ENCODE results near the gene SAMD4A.

SAMD4A gene

GRCh38 chr14:54838931-54839512, 272.1 kb downstream of the SAMD4A start:
- DNase-seq (ENCODE audit: low read depth in 1 of 2, low spot score in 1 of 2), result no peak
- TF ChIP-seq REST (IDR thresholded peaks at IDR 0.05; ENCODE audit: insufficient replicate concordance, low read depth) (no peak), SPI1 (IDR thresholded peaks at IDR 0.05; ENCODE audit: borderline replicate concordance, low read depth) (no peak), POLR2AphosphoS5 (IDR thresholded peaks at IDR 0.05; ENCODE audit: low read depth) (no peak), GABPA (IDR thresholded peaks at IDR 0.05; ENCODE audit: low read depth) (no peak), CTCF (IDR thresholded peaks at IDR 0.05; ENCODE audit: insufficient read depth, low read length) (no peak)
- Histone ChIP-seq H3K4me3 (replicated peaks; ENCODE audit: insufficient read depth, low read length) (no peak overlapping the region), H3K27me3 (ENCODE audit: insufficient read depth, poor library complexity, severe bottlenecking) (peaks cover 3% of the 10 kb centered on the region), H3K27ac (replicated peaks) (no peak overlapping the region)

- peaks cover 3% of the 10 kb centered on the region for H3K27me3 ChIP-seq (ENCODE audit: insufficient read depth, poor library complexity, severe bottlenecking)
- H3K27ac ChIP-seq (replicated peaks), result no peak overlapping the region
- no peak for DNase-seq (ENCODE audit: low read depth in 1 of 2, low spot score in 1 of 2)
- H3K4me3 ChIP-seq (replicated peaks; ENCODE audit: insufficient read depth, low read length), result no peak overlapping the region
- TF ChIP-seq REST (IDR thresholded peaks at IDR 0.05; ENCODE audit: insufficient replicate concordance, low read depth) (no peak), CTCF (IDR thresholded peaks at IDR 0.05; ENCODE audit: insufficient read depth, low read length) (no peak), SPI1 (IDR thresholded peaks at IDR 0.05; ENCODE audit: borderline replicate concordance, low read depth) (no peak), POLR2AphosphoS5 (IDR thresholded peaks at IDR 0.05; ENCODE audit: low read depth) (no peak), GABPA (IDR thresholded peaks at IDR 0.05; ENCODE audit: low read depth) (no peak)
These were observed 272.8 kb downstream of the SAMD4A start for GRCh38 chr14:54839701-54840119.

- peaks cover 3% of the 10 kb centered on the region for H3K27me3 ChIP-seq (ENCODE audit: insufficient read depth, poor library complexity, severe bottlenecking)
- no peak overlapping the region for H3K27ac ChIP-seq (replicated peaks)
- H3K4me3 ChIP-seq (replicated peaks; ENCODE audit: insufficient read depth, low read length), result no peak overlapping the region
- no peak for DNase-seq (ENCODE audit: low read depth in 1 of 2, low spot score in 1 of 2)
- TF ChIP-seq CTCF (IDR thresholded peaks at IDR 0.05; ENCODE audit: insufficient read depth, low read length), result no peak
- no peak for TF ChIP-seq REST (IDR thresholded peaks at IDR 0.05; ENCODE audit: insufficient replicate concordance, low read depth)
- TF ChIP-seq GABPA (IDR thresholded peaks at IDR 0.05; ENCODE audit: low read depth), result no peak
- no peak for TF ChIP-seq SPI1 (IDR thresholded peaks at IDR 0.05; ENCODE audit: borderline replicate concordance, low read depth)
- TF ChIP-seq POLR2AphosphoS5 (IDR thresholded peaks at IDR 0.05; ENCODE audit: low read depth), result no peak
These were observed 273.4 kb downstream of the SAMD4A start for GRCh38 chr14:54840336-54840735.

All from HL-60 (cell line).